ENCODE data around the gene LAPTM5. TPM values are rescaled to one million over a fixed set of nuclear protein-coding genes. Genes with fewer than 3 reads are reported as not detected.

The LAPTM5 gene
- total RNA-seq, 4 donors from 2014 or later, result 8.7 to 21.5 (median 15.6) TPM

DNA sequence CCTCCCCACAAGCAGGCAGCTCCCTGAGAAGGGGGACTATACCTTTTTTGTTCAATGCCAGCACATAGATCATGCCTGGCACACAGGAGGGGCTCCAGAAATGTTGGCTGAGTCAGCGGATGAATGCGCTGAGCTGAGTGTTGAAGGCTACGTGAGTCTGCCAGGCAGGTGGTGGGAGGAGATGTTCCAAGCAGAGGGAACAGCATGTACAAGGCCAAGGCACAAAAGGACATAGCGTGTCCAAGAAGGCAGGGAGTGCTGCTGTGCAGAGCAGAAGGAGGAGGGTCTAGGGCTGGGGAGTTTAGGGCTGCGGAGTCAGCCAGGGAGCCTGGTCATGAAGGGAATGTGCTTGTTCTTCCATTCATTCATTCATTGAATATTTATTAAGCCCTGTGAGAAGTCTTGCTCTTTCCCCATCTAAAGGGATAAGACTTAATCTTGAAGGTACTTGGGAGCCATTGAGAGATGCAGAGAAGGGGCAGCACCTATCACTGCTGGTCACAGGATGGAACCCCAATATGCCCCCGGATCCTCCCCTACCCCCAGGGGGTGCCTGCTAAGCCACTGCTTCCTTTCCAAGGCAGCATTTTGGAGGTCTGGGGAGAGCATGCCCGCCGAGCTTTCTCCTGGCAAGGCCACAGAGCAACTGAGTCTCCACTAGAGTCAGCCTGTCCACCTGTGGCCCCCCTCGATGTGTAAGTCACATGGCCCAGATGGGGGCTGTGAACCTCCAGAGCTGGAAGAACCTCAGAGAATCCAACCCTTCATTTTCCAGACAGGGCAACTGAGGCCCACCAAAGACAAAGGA, 31.2 kb upstream of the LAPTM5 start:
- 76 to 81% methylated on average over 9 of the region's 9 CpGs for WGBS, 2 donors
- DNase-seq (ENCODE audit: low spot score in 2 of 2), result no peak
- H3K4me3 ChIP-seq (ENCODE audit: low read depth, poor library complexity, severe bottlenecking), result no peak overlapping the region
- TF ChIP-seq, protein P1, sequence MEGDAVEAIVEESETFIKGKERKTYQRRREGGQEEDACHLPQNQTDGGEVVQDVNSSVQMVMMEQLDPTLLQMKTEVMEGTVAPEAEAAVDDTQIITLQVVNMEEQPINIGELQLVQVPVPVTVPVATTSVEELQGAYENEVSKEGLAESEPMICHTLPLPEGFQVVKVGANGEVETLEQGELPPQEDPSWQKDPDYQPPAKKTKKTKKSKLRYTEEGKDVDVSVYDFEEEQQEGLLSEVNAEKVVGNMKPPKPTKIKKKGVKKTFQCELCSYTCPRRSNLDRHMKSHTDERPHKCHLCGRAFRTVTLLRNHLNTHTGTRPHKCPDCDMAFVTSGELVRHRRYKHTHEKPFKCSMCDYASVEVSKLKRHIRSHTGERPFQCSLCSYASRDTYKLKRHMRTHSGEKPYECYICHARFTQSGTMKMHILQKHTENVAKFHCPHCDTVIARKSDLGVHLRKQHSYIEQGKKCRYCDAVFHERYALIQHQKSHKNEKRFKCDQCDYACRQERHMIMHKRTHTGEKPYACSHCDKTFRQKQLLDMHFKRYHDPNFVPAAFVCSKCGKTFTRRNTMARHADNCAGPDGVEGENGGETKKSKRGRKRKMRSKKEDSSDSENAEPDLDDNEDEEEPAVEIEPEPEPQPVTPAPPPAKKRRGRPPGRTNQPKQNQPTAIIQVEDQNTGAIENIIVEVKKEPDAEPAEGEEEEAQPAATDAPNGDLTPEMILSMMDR (IDR thresholded peaks at IDR 0.05), result no peak
- no peak for TF ChIP-seq POLR2A (IDR thresholded peaks at IDR 0.05)
- intact Hi-C loops (cut with DNase I; ENCODE audit: low total_unique reads), result no loop called here

DNA sequence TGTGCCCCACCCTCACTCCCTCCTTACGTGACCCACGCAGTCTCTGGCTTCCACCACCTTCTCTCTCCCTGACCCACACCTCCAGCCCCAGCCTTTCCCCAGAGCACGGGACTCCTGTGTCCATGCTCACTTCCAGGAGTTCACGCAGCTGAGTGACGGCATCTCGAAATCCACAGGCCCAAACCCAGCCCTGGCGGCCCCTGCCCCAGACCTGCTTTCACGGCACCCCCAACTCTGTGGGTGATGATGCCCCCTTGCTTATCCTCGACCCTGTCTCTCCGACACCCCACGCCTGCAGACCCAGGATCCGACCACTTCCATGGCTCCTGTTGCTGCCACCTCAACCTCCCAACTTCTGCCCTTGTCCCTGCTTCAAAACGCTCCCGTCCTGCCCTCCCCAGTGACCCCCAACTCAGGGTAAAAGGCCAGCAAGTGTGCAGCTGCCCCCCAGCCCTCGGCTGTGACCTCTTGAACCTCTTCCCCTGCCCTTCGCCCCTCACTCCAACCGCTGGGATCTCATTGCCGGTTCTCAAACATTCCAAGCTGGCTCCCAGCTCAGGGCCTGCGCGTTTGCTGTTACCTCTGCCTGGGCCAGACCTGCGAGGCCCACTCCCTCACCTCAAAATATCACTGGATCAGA, 30.4 kb upstream of the LAPTM5 start:
- intact Hi-C loops (cut with DNase I; ENCODE audit: low total_unique reads), result no loop called here
- no peak for DNase-seq (ENCODE audit: low spot score in 2 of 2)
- no peak overlapping the region for H3K4me3 ChIP-seq (ENCODE audit: low read depth, poor library complexity, severe bottlenecking)
- 87 to 90% methylated on average over 21 of the region's 21 CpGs for WGBS, 2 donors
- no peak for TF ChIP-seq POLR2A (IDR thresholded peaks at IDR 0.05)
- TF ChIP-seq, protein P1 (IDR thresholded peaks at IDR 0.05), result no peak

DNA sequence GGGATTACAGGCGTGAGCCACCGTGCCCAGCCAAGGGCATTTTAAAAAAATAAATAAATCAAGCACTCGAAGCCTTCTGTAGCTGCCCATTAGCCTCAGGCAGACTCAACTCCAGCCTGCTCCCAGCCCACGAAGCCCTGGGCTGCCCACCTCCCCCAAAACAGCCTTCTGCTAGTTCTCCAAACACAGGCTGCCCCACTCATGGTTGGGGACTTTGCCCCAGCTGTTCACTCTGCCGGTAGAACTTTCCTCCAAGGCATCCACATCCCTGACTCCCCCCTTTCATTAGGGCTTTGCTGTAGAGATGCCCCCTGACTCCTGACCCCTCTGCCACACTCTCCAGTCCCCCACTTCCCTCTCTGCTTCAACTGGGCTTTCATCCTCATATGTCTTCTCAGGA, 29.7 kb upstream of the LAPTM5 start:
- 75 to 82% methylated on average over 5 of the region's 5 CpGs for WGBS, 2 donors
- no peak overlapping the region for H3K4me3 ChIP-seq (ENCODE audit: low read depth, poor library complexity, severe bottlenecking)
- no peak for DNase-seq (ENCODE audit: low spot score in 2 of 2)
- no peak for TF ChIP-seq POLR2A (IDR thresholded peaks at IDR 0.05)
- TF ChIP-seq, protein P1 (IDR thresholded peaks at IDR 0.05), result no peak
- intact Hi-C loops (cut with DNase I; ENCODE audit: low total_unique reads), result no loop called here

DNA sequence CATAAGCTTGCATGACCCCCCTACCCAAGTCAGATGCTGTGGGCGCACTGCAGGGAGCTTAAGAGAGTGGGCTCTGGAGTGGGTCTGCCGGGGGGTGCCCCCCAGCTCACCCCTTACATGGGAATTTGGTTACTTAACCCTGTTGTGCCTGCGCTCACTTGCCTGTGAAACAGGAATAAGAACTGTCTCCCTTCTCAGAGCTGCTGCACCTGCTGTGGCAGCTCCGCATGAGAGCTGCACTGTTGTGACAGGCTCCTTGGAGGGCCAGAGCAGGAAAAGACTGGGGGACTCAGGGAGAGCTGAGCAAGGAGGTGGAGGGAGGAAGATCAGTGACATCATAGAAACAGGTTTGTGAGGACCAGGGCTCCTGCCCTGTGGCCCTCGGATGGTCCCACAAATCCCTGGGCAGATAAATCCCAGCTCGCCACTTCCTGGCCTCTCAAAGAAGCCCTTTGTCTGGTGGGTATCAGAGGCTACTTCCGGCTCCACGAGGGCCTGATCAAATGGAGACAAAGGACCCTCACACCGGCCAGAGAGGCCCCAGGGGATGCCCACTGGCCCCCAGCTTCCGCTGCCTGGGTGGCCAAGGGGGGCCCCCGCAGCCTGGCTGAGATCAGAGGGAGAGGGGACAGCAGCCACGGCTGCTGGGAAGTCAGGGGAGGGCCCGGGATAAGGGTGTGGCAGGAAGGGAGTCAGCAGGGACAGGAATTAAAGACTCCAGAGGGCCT, 28.9 kb upstream of the LAPTM5 start:
- H3K4me3 ChIP-seq (ENCODE audit: low read depth, poor library complexity, severe bottlenecking), result no peak overlapping the region
- 57 to 66% methylated on average over 13 of the region's 13 CpGs for WGBS, 2 donors
- TF ChIP-seq POLR2A (IDR thresholded peaks at IDR 0.05), result no peak
- TF ChIP-seq, protein P1 (IDR thresholded peaks at IDR 0.05), result no peak
- intact Hi-C loops (cut with DNase I; ENCODE audit: low total_unique reads), result no loop called here
- DNase-seq (ENCODE audit: low spot score in 2 of 2), result no peak

DNA sequence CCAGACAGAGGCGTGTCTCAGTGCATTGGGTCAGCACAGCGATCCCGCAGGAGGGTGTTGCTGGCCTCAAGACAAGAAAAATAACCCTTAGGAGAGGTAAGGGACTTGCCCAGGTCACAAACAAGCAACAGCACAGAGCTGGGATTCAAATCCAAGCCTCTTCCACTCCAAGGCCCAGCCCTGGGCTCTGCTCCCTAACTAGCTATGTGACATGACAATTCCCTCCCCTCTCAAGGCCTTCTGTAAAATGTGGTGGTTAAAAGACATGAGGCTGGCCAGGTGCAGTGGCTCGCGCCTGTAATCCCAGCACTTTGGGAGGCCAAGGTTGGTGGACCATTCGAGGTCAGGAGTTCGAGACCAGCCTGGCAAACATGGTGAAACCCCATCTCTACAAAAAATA, 28.1 kb upstream of the LAPTM5 start:
- TF ChIP-seq, protein P1 (IDR thresholded peaks at IDR 0.05), result no peak
- TF ChIP-seq POLR2A (IDR thresholded peaks at IDR 0.05), result no peak
- no peak overlapping the region for H3K4me3 ChIP-seq (ENCODE audit: low read depth, poor library complexity, severe bottlenecking)
- intact Hi-C loops (cut with DNase I; ENCODE audit: low total_unique reads), result no loop called here
- no peak for DNase-seq (ENCODE audit: low spot score in 2 of 2)
- 86 to 93% methylated on average over 7 of the region's 7 CpGs for WGBS, 2 donors
